ENCODE data around the gene UBE2I.

GRCh38 chr16:1283296-1283695 is 26.1 kb upstream of the UBE2I start:
- TF ChIP-seq CTCF (IDR thresholded peaks at IDR 0.05; ENCODE audit: low read length) (no peak), EZH2 (IDR thresholded peaks at IDR 0.05; ENCODE audit: borderline replicate concordance, low read length) (no peak)

All from OCI-LY1 (cell line).